Osteoblast (primary cell): Measurements from ENCODE around the gene H1-8. TPM values are rescaled to one million over a fixed set of nuclear protein-coding genes. Genes with fewer than 3 reads are reported as not detected.
A peak's percentile ranks its signal among the peaks of the same experiment; 100 is the strongest.

ENCODE experiments used
- DNase-seq: peaks from one replicate; pipeline ENCODE4 v3.0.0; 2011; ENCODE audit warnings: low spot score, mixed read lengths; ENCODE audit not compliant: insufficient read length; ENCODE audit errors: missing footprints
- H2AFZ ChIP-seq: 2 replicates; pipeline ENCODE4 v1.6.0; 2011; ENCODE audit warnings: mild to moderate bottlenecking, low read length
- H3K27ac ChIP-seq: 2 replicates; pipeline ENCODE4 v1.5.1; 2011; ENCODE audit warnings: mild to moderate bottlenecking, low read depth, low read length, moderate library complexity
- H3K27me3 ChIP-seq: 2 replicates; pipeline ENCODE4 v1.6.0; 2012; ENCODE audit warnings: mild to moderate bottlenecking, control low read depth, inconsistent platforms, low read length, moderate library complexity; ENCODE audit not compliant: insufficient read depth
- H3K36me3 ChIP-seq: 2 replicates; pipeline ENCODE4 v1.5.1; 2011; ENCODE audit warnings: mild to moderate bottlenecking, low read length, control low read depth, moderate library complexity; ENCODE audit not compliant: insufficient read depth
- H3K4me1 ChIP-seq: 2 replicates; pipeline ENCODE4 v1.5.1; 2011; ENCODE audit warnings: mild to moderate bottlenecking, low read length, control low read depth, moderate library complexity; ENCODE audit not compliant: insufficient read depth
- H3K4me2 ChIP-seq: 2 replicates; pipeline ENCODE4 v1.6.0; 2011; ENCODE audit warnings: mild to moderate bottlenecking, low read length; ENCODE audit not compliant: insufficient read depth
- H3K4me3 ChIP-seq: fragments of 200-600 bp; sonication (generic); 3 replicates; pipeline ENCODE4 v1.5.1; 2012; ENCODE audit warnings: mild to moderate bottlenecking, low read length, inconsistent platforms; ENCODE audit not compliant: insufficient read depth
- H3K79me2 ChIP-seq: 2 replicates; pipeline ENCODE4 v1.6.0; 2012; ENCODE audit warnings: mild to moderate bottlenecking, low read length, control low read depth, inconsistent platforms; ENCODE audit not compliant: insufficient read depth
- H3K9me3 ChIP-seq: 2 replicates; pipeline ENCODE4 v1.5.1; 2011; ENCODE audit warnings: low read depth, low read length, control low read depth
- H4K20me1 ChIP-seq: 2 replicates; pipeline ENCODE4 v1.6.0; 2012; ENCODE audit warnings: mild to moderate bottlenecking, low read length, control low read depth; ENCODE audit not compliant: insufficient read depth
- total RNA-seq: library from RNA; depleted of rRNA; stranded (reverse); fragments of >200 nt; gene quantifications from 2 replicates; pipeline ENCODE4 v1.2.3, GENCODE V29; 2012
- TF ChIP-seq, protein P1 (sequence below): IDR thresholded peaks from 2 replicates; pipeline ENCODE4 v1.5.1; 2011; ENCODE audit warnings: mild to moderate bottlenecking, low read depth, low read length, moderate library complexity; ENCODE audit errors: extremely low read depth

The H1-8 gene
- total RNA-seq, 1 donor, result not detected

DNA sequence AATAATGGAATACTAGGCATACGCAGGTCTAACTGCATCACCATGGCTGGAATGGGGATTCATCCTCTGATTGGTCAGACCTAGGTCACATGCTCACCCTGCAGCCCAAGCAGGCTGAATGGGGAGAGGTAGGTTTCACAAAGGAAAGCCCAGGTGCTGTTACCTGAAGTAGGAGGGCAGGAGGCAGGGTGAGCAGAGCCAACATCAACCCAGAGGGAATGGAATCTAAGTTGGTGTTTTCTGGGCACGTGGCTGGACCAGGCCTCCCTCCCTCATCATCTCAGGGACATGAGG lies 6.7 kb upstream of the H1-8 start:
- H3K4me2 ChIP-seq, result no peak overlapping the region
- H2AFZ ChIP-seq, result no peak overlapping the region
- no peaks in the 10 kb centered on the region for H3K4me1 ChIP-seq
- no peaks in the 10 kb centered on the region for H4K20me1 ChIP-seq
- no peak overlapping the region for H3K27ac ChIP-seq
- H3K27me3 ChIP-seq, result no peaks in the 10 kb centered on the region
- no peaks in the 10 kb centered on the region for H3K79me2 ChIP-seq
- DNase-seq, result no peak
- H3K4me3 ChIP-seq, result no peak overlapping the region
- no peaks in the 10 kb centered on the region for H3K36me3 ChIP-seq
- TF ChIP-seq, protein P1, sequence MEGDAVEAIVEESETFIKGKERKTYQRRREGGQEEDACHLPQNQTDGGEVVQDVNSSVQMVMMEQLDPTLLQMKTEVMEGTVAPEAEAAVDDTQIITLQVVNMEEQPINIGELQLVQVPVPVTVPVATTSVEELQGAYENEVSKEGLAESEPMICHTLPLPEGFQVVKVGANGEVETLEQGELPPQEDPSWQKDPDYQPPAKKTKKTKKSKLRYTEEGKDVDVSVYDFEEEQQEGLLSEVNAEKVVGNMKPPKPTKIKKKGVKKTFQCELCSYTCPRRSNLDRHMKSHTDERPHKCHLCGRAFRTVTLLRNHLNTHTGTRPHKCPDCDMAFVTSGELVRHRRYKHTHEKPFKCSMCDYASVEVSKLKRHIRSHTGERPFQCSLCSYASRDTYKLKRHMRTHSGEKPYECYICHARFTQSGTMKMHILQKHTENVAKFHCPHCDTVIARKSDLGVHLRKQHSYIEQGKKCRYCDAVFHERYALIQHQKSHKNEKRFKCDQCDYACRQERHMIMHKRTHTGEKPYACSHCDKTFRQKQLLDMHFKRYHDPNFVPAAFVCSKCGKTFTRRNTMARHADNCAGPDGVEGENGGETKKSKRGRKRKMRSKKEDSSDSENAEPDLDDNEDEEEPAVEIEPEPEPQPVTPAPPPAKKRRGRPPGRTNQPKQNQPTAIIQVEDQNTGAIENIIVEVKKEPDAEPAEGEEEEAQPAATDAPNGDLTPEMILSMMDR, result no peak
- no peaks in the 10 kb centered on the region for H3K9me3 ChIP-seq

DNA sequence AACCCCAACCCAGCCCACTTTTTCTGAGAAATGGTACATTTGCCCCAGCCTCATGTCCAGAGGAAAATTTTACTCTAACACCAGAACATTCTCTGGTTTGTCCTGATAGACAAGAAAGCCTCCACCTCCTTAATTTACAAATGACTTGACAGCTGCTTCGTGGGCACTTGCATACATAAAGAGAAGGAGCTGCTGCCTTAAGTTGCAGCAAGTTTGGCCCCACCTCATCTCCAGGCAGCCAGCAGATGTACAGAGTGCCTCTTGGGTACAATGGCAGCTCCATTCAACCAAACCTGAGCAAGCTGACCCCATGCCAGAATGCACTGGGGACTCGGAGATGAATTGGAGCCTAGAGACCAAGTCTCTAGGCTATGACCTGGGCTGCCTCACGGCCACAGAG lies 6.2 kb upstream of the H1-8 start:
- no peak overlapping the region for H2AFZ ChIP-seq
- H4K20me1 ChIP-seq, result no peaks in the 10 kb centered on the region
- TF ChIP-seq, protein P1, result no peak
- no peak overlapping the region for H3K4me2 ChIP-seq
- H3K36me3 ChIP-seq, result no peaks in the 10 kb centered on the region
- no peak overlapping the region for H3K4me3 ChIP-seq
- no peaks in the 10 kb centered on the region for H3K9me3 ChIP-seq
- no peaks in the 10 kb centered on the region for H3K4me1 ChIP-seq
- no peak for DNase-seq
- no peaks in the 10 kb centered on the region for H3K27me3 ChIP-seq
- H3K27ac ChIP-seq, result no peak overlapping the region
- H3K79me2 ChIP-seq, result no peaks in the 10 kb centered on the region

DNA sequence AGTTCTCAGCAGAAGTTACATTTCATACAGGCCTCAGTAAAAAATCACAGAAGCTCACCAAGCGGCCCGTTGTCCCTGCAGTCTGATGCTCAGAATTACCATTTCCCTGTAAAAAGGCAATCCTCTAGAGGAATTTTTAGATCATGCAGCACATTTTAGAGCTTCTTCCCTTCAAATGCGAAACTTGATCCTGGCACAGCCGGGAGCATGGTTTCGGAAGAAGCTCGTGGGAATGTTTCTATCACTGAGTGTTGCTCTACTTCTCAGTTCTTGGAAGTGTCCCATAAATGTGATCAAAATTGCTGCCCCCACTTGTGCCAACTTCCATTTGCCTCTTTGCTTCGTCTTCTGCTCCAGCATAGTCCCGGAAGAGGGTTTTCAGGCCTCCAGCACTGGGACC lies 3.8 kb upstream of the H1-8 start:
- TF ChIP-seq, protein P1, result no peak

DNA sequence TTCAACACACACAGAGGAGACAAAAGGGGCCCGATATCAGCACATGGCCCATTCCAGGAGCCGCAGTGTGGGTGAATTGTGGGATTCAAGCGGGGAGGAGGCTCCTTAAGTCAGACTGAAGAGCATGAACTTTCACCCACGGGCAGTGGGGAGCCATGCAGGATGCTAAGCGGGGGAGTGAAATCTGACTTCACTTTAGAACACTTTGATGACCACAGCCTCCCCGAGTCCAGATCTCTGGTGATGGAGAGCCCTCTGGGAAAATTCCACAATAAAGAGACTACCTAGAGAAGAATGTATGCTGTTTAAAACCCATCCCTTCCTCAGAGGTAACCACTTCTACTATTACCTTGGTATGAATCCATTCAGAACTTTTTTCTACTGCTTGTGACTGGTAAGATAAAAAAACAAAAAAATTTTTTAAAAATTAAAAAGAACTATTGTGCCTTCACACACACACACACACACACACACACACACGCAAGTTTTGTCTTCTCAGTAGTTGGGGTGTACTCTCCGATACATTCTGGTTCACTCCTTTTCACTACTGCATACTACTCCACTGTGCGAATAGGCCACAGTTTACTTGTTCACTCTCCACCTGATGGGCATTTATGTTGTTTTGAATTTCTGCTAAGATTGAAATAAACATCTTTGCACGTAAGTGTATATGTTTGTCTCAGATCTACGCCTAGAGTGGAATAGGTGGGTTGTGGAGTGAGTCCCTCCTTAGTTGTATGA lies 2.0 kb upstream of the H1-8 start:
- H3K4me2 ChIP-seq, result no peak overlapping the region
- TF ChIP-seq, protein P1, result no peak
- H3K27me3 ChIP-seq, result no peaks in the 10 kb centered on the region
- H3K79me2 ChIP-seq, result no peaks in the 10 kb centered on the region
- H3K4me1 ChIP-seq, result no peaks in the 10 kb centered on the region
- no peaks in the 10 kb centered on the region for H3K9me3 ChIP-seq
- no peak overlapping the region for H3K27ac ChIP-seq
- no peak overlapping the region for H2AFZ ChIP-seq
- H3K36me3 ChIP-seq, result no peaks in the 10 kb centered on the region
- H4K20me1 ChIP-seq, result no peaks in the 10 kb centered on the region
- no peak overlapping the region for H3K4me3 ChIP-seq
- no peak for DNase-seq

More for the DNA sequence above, 3.8 kb upstream of the H1-8 start:
- Histone ChIP-seq H3K4me3 (no peak overlapping the region), H4K20me1 (no peaks in the 10 kb centered on the region), H2AFZ (peak overlapping the region; percentile 39), H3K27me3 (no peaks in the 10 kb centered on the region), H3K36me3 (no peaks in the 10 kb centered on the region), H3K4me1 (no peaks in the 10 kb centered on the region), H3K79me2 (no peaks in the 10 kb centered on the region), H3K4me2 (no peak overlapping the region), H3K27ac (no peak overlapping the region), H3K9me3 (no peaks in the 10 kb centered on the region)
- DNase-seq, result no peak
